Lung (tissue), 12 donors: ENCODE results near the gene ADGRG6. TPM values are rescaled to one million over a fixed set of nuclear protein-coding genes. Genes with fewer than 3 reads are reported as not detected.

Experiments
- ATAC-seq: fragments of 200-7000 bp; cut with Tn5 transposase; one replicate; pipeline ENCODE4 v1.9.1; 2020; ENCODE audit warnings: moderate number of reproducible peaks; ENCODE audit not compliant: insufficient read depth, low FRiP score
- DNase-seq, 3 donors: peaks; one replicate each; pipeline ENCODE4 v3.0.0-alpha.2; 2013 to 2017
- H3K27ac ChIP-seq, 2 donors: one replicate each; pipeline ENCODE4 v1.5.1; 2013; ENCODE audit warnings: mild to moderate bottlenecking in 2 of 2, moderate library complexity in 2 of 2, control low read depth in 1 of 2, inconsistent platforms in 1 of 2, low read depth in 1 of 2, low read length in 1 of 2
- H3K27me3 ChIP-seq, 3 donors: one replicate each; pipeline ENCODE4 v1.5.1; 2013; ENCODE audit warnings: low read length in 2 of 3; ENCODE audit not compliant: control insufficient read depth in 3 of 3, insufficient read depth in 3 of 3
- H3K36me3 ChIP-seq, 4 donors: one replicate each; pipeline ENCODE4 v1.5.1; 2013; ENCODE audit warnings: low read length in 4 of 4, mild to moderate bottlenecking in 1 of 4, moderate library complexity in 1 of 4; ENCODE audit not compliant: control insufficient read depth in 4 of 4, insufficient read depth in 4 of 4
- H3K4me1 ChIP-seq, 5 donors: one replicate each; pipeline ENCODE4 v1.5.1; 2013; ENCODE audit warnings: low read length in 5 of 5, mild to moderate bottlenecking in 2 of 5, moderate library complexity in 1 of 5; ENCODE audit not compliant: control insufficient read depth in 5 of 5, insufficient read depth in 5 of 5
- H3K4me3 ChIP-seq: one replicate; pipeline ENCODE4 v1.5.1; 2013; ENCODE audit warnings: mild to moderate bottlenecking, control low read depth, moderate library complexity
- H3K9ac ChIP-seq, 2 donors: one replicate each; pipeline ENCODE4 v1.5.1; 2013; ENCODE audit warnings: low read length in 2 of 2, control low read depth in 1 of 2; ENCODE audit not compliant: insufficient read depth in 1 of 2
- H3K9me3 ChIP-seq, 4 donors: one replicate each; pipeline ENCODE4 v1.5.1; 2013; ENCODE audit warnings: low read length in 3 of 4, mild to moderate bottlenecking in 1 of 4, moderate library complexity in 1 of 4; ENCODE audit not compliant: control insufficient read depth in 4 of 4, insufficient read depth in 3 of 4
- CTCF ChIP-seq: IDR thresholded peaks from 2 replicates; pipeline ENCODE4 v1.5.1; 2012; ENCODE audit warnings: mild to moderate bottlenecking; ENCODE audit errors: control extremely low read depth, extremely low read depth
- WGBS, 2 donors: extraction: QIAGEN DNeasy Blood & Tissue Kit; methylation state at CpG; one replicate each; pipeline ENCODE4 v1.1.7; 2013; 5-methylcytosine and 5-hydroxymethylcytosine counted together
- polyA plus RNA-seq, 2 donors: library from polyadenylated mRNA; stranded (reverse); fragments of 200-250 nt; gene quantifications; one replicate each; pipeline ENCODE4 v1.2.1, GENCODE V29; 2013
- total RNA-seq, 2 donors: library from RNA; depleted of rRNA in 1 of 2; stranded (reverse); fragments of >200 nt in 1 of 2; gene quantifications; one replicate each; pipeline ENCODE4 v1.2.1, GENCODE V29; 2014 to 2021
- donor health status: control.
- donor health status: control.
- donor health status: Bipolar disorder and iron deficiency.
- donor health status: healthy.
- donor health status: DM: yes; HTN: yes; CAD: no.

Gene ADGRG6
- total and polyA plus RNA-seq, 4 donors = 6.4 to 177 (median 12.9) TPM

- Histone ChIP-seq H3K9me3 (no peaks in the 10 kb centered on the region), H3K4me1 (peaks cover 0 to 3% (median 0%) of the 10 kb centered on the region in 5 donors), H3K27me3 (no peaks in the 10 kb centered on the region), H3K4me3 (no peak overlapping the region), H3K27ac (no peak overlapping the region), H3K9ac (no peak overlapping the region), H3K36me3 (no peaks in the 10 kb centered on the region)
- TF ChIP-seq CTCF = no peak
- ATAC-seq (no peak), DNase-seq (no peak)
- 88 to 92% methylated on average over 6 of the region's 6 CpGs for WGBS, 2 donors
Measured at GRCh38 chr6:142289687-142290086, 12.1 kb upstream of the ADGRG6 start.

GRCh38 chr6:142290851-142291250 is 11.0 kb upstream of the ADGRG6 start:
- TF ChIP-seq CTCF = no peak
- Histone ChIP-seq H3K4me1 (peaks cover 0 to 3% (median 0%) of the 10 kb centered on the region in 5 donors), H3K9me3 (no peaks in the 10 kb centered on the region), H3K4me3 (no peak overlapping the region), H3K9ac (no peak overlapping the region), H3K36me3 (no peaks in the 10 kb centered on the region), H3K27ac (no peak overlapping the region), H3K27me3 (no peaks in the 10 kb centered on the region)
- ATAC-seq (no peak), DNase-seq (no peak)
- WGBS, 2 donors = 79 to 83% methylated on average over 5 of the region's 5 CpGs

- TF ChIP-seq CTCF = no peak
Measured at GRCh38 chr6:142291512-142291911, 10.3 kb upstream of the ADGRG6 start.

More at GRCh38 chr6:142291512-142291911, 10.3 kb upstream of the ADGRG6 start:
- H3K36me3 ChIP-seq = no peaks in the 10 kb centered on the region
- no peak for ATAC-seq
- H3K9ac ChIP-seq = no peak overlapping the region
- H3K27me3 ChIP-seq = no peaks in the 10 kb centered on the region
- H3K4me3 ChIP-seq = no peak overlapping the region
- no peak for DNase-seq
- no peaks in the 10 kb centered on the region for H3K9me3 ChIP-seq
- no peak overlapping the region for H3K27ac ChIP-seq
- 85 to 92% methylated on average over 3 of the region's 3 CpGs for WGBS, 2 donors
- H3K4me1 ChIP-seq = peaks cover 0 to 3% (median 0%) of the 10 kb centered on the region in 5 donors
